GM03348 (cell line): Measurements from ENCODE around the gene LDLRAD3.
A peak's percentile ranks its signal among the peaks of the same experiment; 100 is the strongest.

Experiments used
- DNase-seq: peaks from one replicate; pipeline ENCODE4 v3.0.0; 2012; ENCODE audit warnings: low spot score

Gene LDLRAD3

GRCh38 chr11:36077886-36078685 is 134.2 kb downstream of the LDLRAD3 start:
- DNase-seq: no peak

- DNase-seq: no peak
Observed at GRCh38 chr11:36078686-36079055, 134.8 kb downstream of the LDLRAD3 start.

- DNase-seq: no peak
Observed at GRCh38 chr11:36079878-36080675, 136.2 kb downstream of the LDLRAD3 start.

- no peak for DNase-seq
Observed at GRCh38 chr11:36081274-36081945, 137.5 kb downstream of the LDLRAD3 start.

- DNase-seq: no peak
Observed at GRCh38 chr11:36086366-36086765, 142.5 kb downstream of the LDLRAD3 start.

GRCh38 chr11:36088266-36088972 is 144.6 kb downstream of the LDLRAD3 start:
- peak; percentile 60 for DNase-seq

- no peak for DNase-seq
Observed at GRCh38 chr11:36089920-36090319, 146.1 kb downstream of the LDLRAD3 start.

- no peak for DNase-seq
Observed at GRCh38 chr11:36090356-36091109, 146.7 kb downstream of the LDLRAD3 start.

- no peak for DNase-seq
Observed at GRCh38 chr11:36091256-36091811, 147.5 kb downstream of the LDLRAD3 start.

- no peak for DNase-seq
Observed at GRCh38 chr11:36092314-36093030, 148.6 kb downstream of the LDLRAD3 start.

GRCh38 chr11:36093548-36093947 is 149.7 kb downstream of the LDLRAD3 start:
- DNase-seq: no peak

GRCh38 chr11:36094164-36094563 is 150.3 kb downstream of the LDLRAD3 start:
- DNase-seq: no peak

- DNase-seq: no peak
Observed at GRCh38 chr11:36095716-36096115, 151.9 kb downstream of the LDLRAD3 start.

GRCh38 chr11:36097219-36097650 is 153.4 kb downstream of the LDLRAD3 start:
- no peak for DNase-seq

- DNase-seq: no peak
Observed at GRCh38 chr11:36098087-36098486, 154.2 kb downstream of the LDLRAD3 start.

GRCh38 chr11:36098853-36099375 is 155.1 kb downstream of the LDLRAD3 start:
- no peak for DNase-seq

GRCh38 chr11:36101466-36101865 is 157.6 kb downstream of the LDLRAD3 start:
- DNase-seq: no peak

- no peak for DNase-seq
Observed at GRCh38 chr11:36102868-36103267, 159.0 kb downstream of the LDLRAD3 start.

GRCh38 chr11:36103933-36104530 is 160.2 kb downstream of the LDLRAD3 start:
- no peak for DNase-seq

GRCh38 chr11:36104660-36104992 is 160.8 kb downstream of the LDLRAD3 start:
- no peak for DNase-seq
